KBM-7 (cell line): ENCODE data around the gene RBBP8NL.

Experiments
- DNase-seq: peaks from one replicate; pipeline ENCODE4 v3.0.0-alpha.2; 2015
- in situ Hi-C: fragments of 300-500 bp; cut with MboI; formaldehyde crosslinking; loops from 2 replicates; pipeline ENCODE4 v1.14.3; 2020; ENCODE audit warnings: low sequenced_read_pairs, low pct_unique_long_range_greater_than_20kb, mixed read lengths

RBBP8NL gene

GRCh38 chr20:62400021-62400420, 27.3 kb downstream of the RBBP8NL start:
- DNase-seq, result no peak
- in situ Hi-C loops, result no loop called here

- in situ Hi-C loops, result loop anchor here (25.0 kb wide), 1 partner anchor 386 kb away; no protein-coding TSS in a partner anchor
- no peak for DNase-seq
Observed at GRCh38 chr20:62398120-62398821, 29.1 kb downstream of the RBBP8NL start.

GRCh38 chr20:62396367-62397239, 30.7 kb downstream of the RBBP8NL start:
- in situ Hi-C loops, result loop anchor here (25.0 kb wide), 1 partner anchor 384 kb away; no protein-coding TSS in a partner anchor
- no peak for DNase-seq

GRCh38 chr20:62395311-62396242, 31.8 kb downstream of the RBBP8NL start:
- in situ Hi-C loops, result loop anchor here (25.0 kb wide), 1 partner anchor 383 kb away; no protein-coding TSS in a partner anchor
- DNase-seq, result no peak

- no peak for DNase-seq
- in situ Hi-C loops, result loop anchor here (25.0 kb wide), 1 partner anchor 382 kb away; no protein-coding TSS in a partner anchor
Observed at GRCh38 chr20:62394248-62395245, 32.8 kb downstream of the RBBP8NL start.

GRCh38 chr20:62393830-62394229, 33.5 kb downstream of the RBBP8NL start:
- DNase-seq, result no peak
- in situ Hi-C loops, result loop anchor here (25.0 kb wide), 1 partner anchor 382 kb away; no protein-coding TSS in a partner anchor

GRCh38 chr20:62393335-62393665, 34.0 kb downstream of the RBBP8NL start:
- no peak for DNase-seq
- in situ Hi-C loops, result loop anchor here (25.0 kb wide), 1 partner anchor 381 kb away; no protein-coding TSS in a partner anchor

GRCh38 chr20:62392621-62393334, 34.6 kb downstream of the RBBP8NL start:
- no peak for DNase-seq
- in situ Hi-C loops, result loop anchor here (25.0 kb wide), 1 partner anchor 380 kb away; no protein-coding TSS in a partner anchor

- in situ Hi-C loops, result loop anchor here (25.0 kb wide), 1 partner anchor 380 kb away; no protein-coding TSS in a partner anchor
- DNase-seq, result no peak
Observed at GRCh38 chr20:62392077-62392418, 35.3 kb downstream of the RBBP8NL start.

GRCh38 chr20:62391165-62392076, 35.9 kb downstream of the RBBP8NL start:
- in situ Hi-C loops, result loop anchor here (25.0 kb wide), 1 partner anchor 379 kb away; no protein-coding TSS in a partner anchor

GRCh38 chr20:62390317-62391164, 36.8 kb downstream of the RBBP8NL start:
- in situ Hi-C loops, result loop anchor here (25.0 kb wide), 1 partner anchor 378 kb away; no protein-coding TSS in a partner anchor

More at GRCh38 chr20:62391165-62392076, 35.9 kb downstream of the RBBP8NL start:
- no peak for DNase-seq

GRCh38 chr20:62389601-62390087, 37.7 kb downstream of the RBBP8NL start:
- in situ Hi-C loops, result loop anchor here (25.0 kb wide), 1 partner anchor 377 kb away; no protein-coding TSS in a partner anchor
- DNase-seq, result no peak

More at GRCh38 chr20:62390317-62391164, 36.8 kb downstream of the RBBP8NL start:
- no peak for DNase-seq

GRCh38 chr20:62388839-62389600, 38.3 kb downstream of the RBBP8NL start:
- DNase-seq, result no peak
- in situ Hi-C loops, result loop anchor here (25.0 kb wide), 1 partner anchor 377 kb away; no protein-coding TSS in a partner anchor
